Stimulated activated CD4-positive, alpha-beta T cell treated with anti-CD3 and anti-CD28 coated beads, Interleukin-2, amount 100 ng/mL, for 4 hours (primary cell): Measurements from ENCODE around the gene TBX5.

ENCODE experiments used
- DNase-seq: peaks from one replicate; pipeline ENCODE4 v3.0.0-alpha.2; 2020; ENCODE audit warnings: low read depth

TBX5 gene

DNA sequence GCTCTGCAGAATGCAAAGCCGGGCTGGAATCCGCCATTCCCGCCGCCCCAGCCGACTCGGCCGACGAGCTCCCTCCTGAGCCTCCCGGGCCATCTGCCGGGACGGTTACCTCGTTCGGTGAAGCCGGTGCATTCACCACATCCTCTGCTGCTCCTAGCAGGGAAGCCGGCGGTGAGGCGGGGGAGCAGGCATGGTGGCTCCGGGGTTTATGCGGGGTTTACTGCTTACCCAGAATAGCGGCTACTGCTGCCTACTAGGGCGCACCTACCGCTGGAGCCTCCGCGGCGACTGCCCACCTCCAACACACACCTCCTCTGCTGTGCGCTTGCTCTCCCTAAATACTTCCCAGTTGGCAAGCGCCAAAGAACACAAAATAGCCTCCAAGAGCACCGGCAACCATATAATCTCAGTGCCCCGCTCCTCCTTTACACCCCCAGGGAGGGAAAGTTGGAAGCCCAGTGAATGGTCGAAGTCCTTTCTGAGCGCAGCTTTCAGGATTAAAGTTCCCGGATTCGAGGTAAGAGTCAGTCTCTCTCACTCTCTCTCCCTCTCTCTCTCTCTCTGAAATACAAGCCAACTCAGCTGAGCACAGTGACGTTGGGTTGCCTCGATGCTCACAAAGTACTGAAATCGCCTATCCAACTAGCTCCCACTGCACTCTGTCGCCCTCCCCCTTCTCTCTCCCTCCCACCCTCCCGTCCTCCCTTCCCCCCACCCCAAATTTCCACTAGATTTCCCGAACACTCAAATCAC is at the start of gene TBX5:
TBX5 (minus strand) TSS at position 626 of the 753 bp plus-strand sequence. CDS start 2,246 bp downstream, outside the sequence.
- no peak for DNase-seq

DNA sequence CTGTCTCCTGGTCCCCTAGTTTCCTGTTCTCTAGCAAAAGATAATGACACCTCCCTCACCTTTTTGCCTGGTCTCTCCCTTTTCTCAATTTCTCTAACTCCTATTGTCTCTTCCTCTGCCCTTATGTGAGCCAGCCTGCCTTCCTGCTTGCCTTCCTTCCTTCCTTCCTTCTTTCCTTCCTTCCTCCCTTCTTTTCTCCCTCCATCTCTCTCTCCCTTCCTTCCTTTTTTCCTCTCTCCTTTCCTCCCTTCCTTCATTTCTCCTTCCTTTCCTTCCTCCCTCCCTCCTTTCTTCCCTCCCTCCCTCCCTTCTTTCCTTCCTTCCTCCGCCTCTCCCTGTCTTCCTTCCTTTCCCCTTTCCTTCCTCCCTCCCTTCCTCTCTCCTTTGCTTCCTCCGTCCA is 45.7 kb upstream of the TBX5 start:
- DNase-seq = no peak

- DNase-seq = no peak
Observed at GRCh38 chr12:114450515-114451300, 44.8 kb upstream of the TBX5 start.

GRCh38 chr12:114450019-114450418 is 44.1 kb upstream of the TBX5 start:
- no peak for DNase-seq

GRCh38 chr12:114448618-114448933 is 42.6 kb upstream of the TBX5 start:
- no peak for DNase-seq

DNA sequence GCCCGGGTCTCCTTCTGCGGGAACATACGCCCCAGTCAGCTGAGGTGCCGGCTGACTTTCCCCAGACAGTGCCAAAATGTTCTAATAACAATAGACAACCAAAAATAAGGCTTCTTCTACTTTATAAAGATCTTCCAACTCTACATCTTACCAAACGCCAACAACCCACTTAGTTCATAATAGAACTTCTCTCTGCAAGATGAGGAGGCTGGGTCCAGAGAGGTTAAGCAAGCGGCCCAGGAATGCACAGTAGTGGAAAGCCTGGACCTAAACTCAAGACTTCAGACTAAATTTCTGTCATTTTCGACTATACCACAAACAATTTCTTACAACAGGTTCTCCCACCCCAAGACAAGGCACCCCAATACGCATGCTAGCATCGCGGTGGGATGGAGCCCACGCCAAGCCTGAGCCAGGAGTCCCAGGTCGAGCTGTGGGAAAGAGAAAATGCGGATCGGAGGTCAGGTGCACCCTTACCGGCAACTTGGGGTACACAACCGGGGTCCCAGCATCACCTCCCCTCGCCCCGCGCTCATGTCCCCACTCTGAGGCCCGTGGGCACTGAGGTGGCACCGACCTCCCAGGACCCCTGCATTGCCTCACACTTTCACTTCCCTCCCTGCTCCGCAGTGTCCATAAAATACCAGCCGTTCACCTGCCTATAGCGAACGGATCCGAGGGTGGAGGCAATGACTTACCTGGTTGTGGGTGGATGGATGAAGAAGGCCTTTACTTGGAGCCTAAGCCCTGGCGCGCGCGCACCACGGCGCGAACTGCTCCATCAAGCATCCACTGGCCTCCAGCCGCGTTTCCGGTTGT is 42.1 kb upstream of the TBX5 start:
- DNase-seq = no peak

GRCh38 chr12:114447274-114447716 is 41.4 kb upstream of the TBX5 start:
- DNase-seq = no peak

DNA sequence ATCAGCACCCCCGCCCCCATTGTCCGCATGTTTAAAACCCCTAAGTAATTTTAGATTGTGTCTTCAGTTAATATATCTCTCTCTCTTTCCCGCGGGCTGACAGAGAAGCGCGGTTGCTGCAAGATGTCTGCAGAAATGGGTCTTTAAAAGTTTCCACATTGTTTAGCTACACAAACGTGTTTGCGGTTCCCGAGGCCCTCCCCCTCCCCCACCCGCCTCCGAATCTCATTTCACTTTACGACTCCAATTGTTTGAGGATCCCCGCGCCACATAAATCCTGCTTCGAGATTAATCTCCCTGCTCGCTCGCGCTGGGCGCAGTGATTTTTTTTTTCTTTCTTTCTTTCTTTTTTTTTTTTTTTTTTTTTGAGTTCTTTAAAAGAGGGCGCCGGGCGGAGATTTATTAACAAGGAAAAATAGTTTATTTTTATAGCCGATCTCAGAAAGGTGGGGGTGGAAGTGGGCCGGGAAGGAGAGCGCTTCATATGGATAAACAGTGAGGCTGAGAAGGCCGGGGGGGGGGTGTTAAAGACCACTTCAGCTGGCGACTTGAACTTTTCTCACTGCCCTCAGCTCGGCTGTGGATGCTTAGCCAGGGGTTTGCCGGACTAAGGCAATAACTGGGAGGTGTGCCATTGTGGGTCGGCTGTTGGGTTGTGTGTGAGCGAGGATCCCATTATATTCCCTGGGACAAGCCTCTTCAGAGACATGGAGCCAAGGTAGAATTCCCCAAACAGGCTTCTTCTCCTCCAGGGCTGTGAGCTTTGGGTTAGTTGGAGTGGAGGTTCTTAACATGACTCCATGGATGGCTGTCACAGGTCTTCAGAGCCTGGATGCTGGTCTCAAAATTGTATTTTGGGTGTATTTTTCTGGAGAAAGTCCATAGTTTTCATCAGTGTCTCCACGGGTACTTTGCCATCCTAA is 39.7 kb upstream of the TBX5 start:
- DNase-seq = no peak

- DNase-seq = no peak
Observed at GRCh38 chr12:114444422-114445279, 38.7 kb upstream of the TBX5 start.

DNA sequence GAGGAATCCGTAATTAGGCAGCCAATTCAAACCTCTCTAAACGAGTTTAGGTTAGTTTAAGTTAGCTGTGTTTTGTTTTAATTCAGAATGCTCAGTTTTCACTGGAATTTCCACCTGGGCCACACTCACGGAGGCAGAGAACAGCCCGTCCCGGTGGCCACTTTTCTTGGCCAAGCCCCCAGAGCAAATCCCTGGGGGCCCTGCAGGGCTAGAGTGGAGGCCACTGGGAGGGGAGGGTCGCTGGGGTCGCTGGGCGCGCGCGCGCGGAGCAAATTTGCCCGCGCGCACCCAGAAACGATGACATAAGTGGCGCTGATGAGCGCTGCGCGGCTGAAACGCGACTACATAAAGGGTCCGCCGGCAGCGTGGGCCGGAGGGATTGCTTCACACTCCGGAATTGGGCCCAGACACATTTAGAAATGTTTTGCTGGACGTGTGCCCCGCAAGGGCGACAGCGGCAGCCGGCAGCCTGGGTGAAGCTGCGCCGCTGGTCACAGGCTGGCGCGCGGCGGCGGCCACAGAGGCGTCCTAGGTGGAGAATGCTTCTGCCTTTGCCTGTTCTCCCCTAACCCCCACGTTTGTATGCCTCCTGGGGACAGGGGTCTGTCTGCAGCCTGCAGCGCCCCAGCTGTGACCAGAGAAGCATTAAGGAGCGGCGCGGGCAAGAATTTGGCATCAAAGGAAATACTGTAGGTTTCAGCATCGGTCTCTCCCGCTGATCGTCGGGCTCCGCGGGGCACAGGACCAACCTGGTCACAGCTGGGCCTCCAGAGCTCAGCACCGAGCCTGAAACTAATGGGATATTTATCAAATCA is 37.9 kb upstream of the TBX5 start:
- no peak for DNase-seq

- no peak for DNase-seq
Observed at GRCh38 chr12:114442578-114442977, 36.6 kb upstream of the TBX5 start.

DNA sequence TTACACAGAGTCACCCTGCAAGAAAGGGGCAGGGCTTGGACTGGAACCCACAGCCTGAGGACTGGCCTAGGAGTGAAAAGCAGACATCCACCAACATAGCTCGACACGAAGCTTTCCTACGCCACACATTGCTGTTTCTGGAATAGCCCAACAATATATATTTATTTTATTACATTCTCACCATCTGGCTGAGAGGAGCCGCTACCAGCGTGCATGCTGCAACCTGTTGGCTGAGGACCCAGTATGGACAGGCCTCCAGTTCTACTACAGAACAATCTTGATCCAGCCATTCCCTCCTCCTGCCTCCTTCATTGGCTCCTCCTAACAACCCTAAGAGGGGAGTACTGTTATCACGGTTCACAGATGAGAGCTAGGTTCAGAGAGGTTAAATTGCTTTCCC is 35.6 kb upstream of the TBX5 start:
- no peak for DNase-seq

DNA sequence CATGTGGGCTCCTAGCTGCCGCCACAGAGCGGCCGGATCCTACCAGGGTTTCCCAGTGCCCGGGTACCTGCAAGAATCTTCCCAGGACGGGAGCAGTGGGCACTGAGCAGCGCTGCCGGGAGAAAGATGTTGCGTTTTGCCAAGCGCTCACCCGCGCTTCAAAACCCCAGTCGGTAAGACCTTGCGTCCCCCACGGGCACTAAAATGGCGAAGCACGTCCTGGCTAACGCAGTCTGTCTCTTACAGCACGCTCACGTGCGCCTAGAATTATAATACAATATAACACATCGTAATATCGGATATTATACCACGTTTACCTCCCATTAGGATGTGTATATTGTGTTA is 35.1 kb upstream of the TBX5 start:
- no peak for DNase-seq

DNA sequence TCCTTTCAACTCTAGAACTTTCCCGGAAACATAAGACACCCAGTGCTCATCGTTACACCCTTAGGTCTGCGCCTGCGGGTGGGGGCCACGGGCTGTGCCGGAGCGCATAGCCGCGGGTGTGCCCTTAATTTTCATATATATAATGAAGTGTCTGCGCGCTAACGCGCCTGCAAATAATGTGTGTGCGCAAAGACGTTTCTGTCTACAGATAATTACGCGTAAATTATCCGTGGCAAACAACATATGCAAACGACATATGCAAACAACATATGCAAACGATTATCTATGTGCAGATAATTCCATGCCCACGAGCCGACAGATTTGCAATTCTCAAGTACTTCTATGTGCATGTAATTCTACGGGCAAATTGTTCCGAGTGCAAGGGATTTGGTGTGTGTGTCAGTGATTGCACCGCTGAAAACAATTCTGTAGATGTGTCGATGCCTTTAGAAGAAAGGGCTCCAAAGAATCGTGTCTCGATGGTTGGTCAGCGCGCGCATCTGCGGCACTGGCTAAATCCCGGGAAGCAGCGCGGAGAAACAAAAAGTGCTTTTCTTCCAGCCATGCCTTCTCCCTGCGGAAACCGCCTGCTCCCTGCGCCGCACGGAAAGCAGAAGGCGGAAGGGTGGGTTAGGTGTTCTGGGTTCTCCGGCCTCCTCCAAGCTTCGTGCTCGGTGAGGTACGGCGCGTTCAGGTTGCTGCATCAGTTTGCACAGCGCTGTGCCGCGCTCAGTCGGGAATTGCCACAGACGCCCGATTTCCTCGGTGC is 34.5 kb upstream of the TBX5 start:
- DNase-seq = no peak

DNA sequence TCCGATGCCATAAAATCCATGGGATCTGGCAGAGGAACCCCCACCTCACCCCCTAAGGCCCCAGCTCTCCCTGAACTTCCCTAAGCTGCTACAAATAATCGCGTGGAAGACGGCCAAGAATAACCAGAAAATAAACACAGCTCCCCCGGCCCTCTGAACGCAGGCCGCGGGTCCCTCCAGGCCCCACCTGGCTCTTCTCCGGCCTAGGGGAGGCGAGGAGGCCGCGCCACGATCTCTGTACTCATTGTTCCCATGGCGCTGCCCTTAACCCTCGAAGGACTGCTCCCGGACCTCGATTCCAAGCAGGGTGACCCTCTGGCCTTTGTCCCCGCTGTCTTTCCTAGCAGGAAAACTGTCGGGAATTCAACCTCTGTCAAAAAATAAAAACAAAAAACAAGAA is 33.9 kb upstream of the TBX5 start:
- no peak for DNase-seq

DNA sequence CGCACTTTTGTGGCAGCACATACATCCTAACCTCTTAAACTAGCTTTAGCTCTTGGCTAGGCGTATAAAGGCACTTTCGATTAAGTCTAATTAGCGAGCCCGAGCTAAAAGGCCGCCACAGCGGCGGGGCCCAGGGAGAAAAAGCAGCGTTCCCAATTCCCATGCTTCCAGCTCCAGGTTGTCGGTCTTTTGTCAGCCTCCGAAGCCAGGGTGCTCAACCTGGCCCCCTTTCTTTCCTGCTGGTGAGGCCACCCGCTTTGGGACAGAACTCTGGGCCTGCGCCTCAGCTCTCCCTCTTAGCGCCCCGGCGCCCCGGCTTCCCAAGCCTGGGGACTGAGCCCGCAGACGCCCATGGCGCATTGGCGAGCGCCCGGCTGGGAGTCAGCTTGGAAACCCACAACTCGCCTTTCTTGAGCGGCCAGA is 33.3 kb upstream of the TBX5 start:
- DNase-seq = no peak

DNA sequence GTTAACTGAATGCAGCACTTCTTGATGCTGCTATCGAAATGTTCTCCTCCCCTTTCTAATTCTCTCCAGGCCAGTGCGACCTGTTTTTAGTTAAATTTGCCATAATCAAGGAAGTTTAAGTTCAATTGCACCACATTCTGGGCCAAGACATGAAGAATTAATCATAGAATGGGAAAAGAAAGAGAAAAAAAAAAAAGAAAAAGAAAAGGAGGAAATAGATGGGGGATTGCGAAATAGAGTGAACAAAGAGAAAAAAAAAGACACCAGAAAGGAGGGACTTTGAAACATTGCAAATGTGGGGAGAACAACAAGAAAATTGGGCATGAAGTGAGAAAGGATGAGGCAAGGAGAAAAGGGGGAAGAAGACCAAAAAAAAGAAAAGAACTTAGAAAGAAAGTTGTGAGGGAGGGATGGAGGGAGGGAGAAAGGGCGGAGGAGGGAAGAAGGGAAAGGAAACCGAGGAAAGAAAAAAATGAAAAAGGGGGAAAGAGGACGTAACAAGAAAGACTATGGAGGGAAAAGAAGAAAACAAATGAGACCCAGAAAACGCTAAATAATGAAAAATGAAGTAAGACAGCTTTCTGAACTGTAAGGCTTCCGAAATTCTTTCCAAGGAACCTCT is 32.8 kb upstream of the TBX5 start:
- DNase-seq = no peak

GRCh38 chr12:114434341-114434740 is 28.4 kb upstream of the TBX5 start:
- no peak for DNase-seq

GRCh38 chr12:114431902-114432301 is 26.0 kb upstream of the TBX5 start:
- no peak for DNase-seq
